CD4-positive, alpha-beta T cell (primary cell): ENCODE results near the gene RASSF6. TPM values are rescaled to one million over a fixed set of nuclear protein-coding genes. Genes with fewer than 3 reads are reported as not detected.

Experiments
- ATAC-seq: fragments of 200-7000 bp; cut with Tn5 transposase; one replicate; pipeline ENCODE4 v1.10.0; 2022; ENCODE audit warnings: mild to moderate bottlenecking; ENCODE audit not compliant: poor library complexity
- CTCF ChIA-PET: fragments of 350-600 bp; sonication (Branson Sonifier 250); formaldehyde crosslinking; loops from one replicate; lab custom pipeline; 2021; ENCODE audit warnings: antibody characterized with exemption, inconsistent platforms; lab: Charles Lee
- POLR2A ChIA-PET: fragments of 350-600 bp; sonication (Branson Sonifier 250); formaldehyde crosslinking; loops from one replicate; lab custom pipeline; 2021; ENCODE audit warnings: antibody characterized with exemption, inconsistent platforms; lab: Charles Lee
- DNase-seq, 14 experiments: peaks; one replicate each; pipeline ENCODE4 v3.0.0-alpha.2; 2013 to 2020; ENCODE audit warnings: mixed read lengths in 2 of 14
- H3K27ac ChIP-seq, 2 donors: one replicate each; pipeline versions ENCODE4 v1.5.1 to v1.7.0; 2013; ENCODE audit warnings: low read length in 2 of 2, low read depth in 1 of 2, mild to moderate bottlenecking in 1 of 2
- H3K27me3 ChIP-seq, 2 experiments: 1 replicate in 1 of 2; 2 replicates in 1 of 2; pipeline versions ENCODE4 v1.6.1 to v1.7.0; 2013; ENCODE audit warnings: low read length in 2 of 2, control low read depth in 1 of 2, mild to moderate bottlenecking in 1 of 2, moderate library complexity in 1 of 2; ENCODE audit not compliant: insufficient read depth in 2 of 2, control insufficient read depth in 1 of 2
- H3K36me3 ChIP-seq: one replicate; pipeline ENCODE4 v1.6.1; 2013; ENCODE audit warnings: low read length, control low read depth; ENCODE audit not compliant: insufficient read depth
- H3K4me1 ChIP-seq: one replicate; pipeline ENCODE4 v1.6.1; 2013; ENCODE audit warnings: low read length, control low read depth; ENCODE audit not compliant: insufficient read depth
- H3K4me3 ChIP-seq: one replicate; pipeline ENCODE4 v1.5.1; 2013; ENCODE audit warnings: mild to moderate bottlenecking, low read length, moderate library complexity
- H3K9me3 ChIP-seq, 2 experiments: 1 replicate in 1 of 2; 2 replicates in 1 of 2; pipeline versions ENCODE4 v1.6.1 to v1.7.0; 2013; ENCODE audit warnings: low read length in 2 of 2, mild to moderate bottlenecking in 2 of 2, control low read depth in 1 of 2, moderate library complexity in 1 of 2; ENCODE audit not compliant: control insufficient read depth in 1 of 2, insufficient read depth in 1 of 2
- H3K27ac Mint-ChIP-seq: one replicate; pipeline ENCODE4 v1.8.0; 2020; ENCODE audit warnings: mixed read lengths
- H3K27me3 Mint-ChIP-seq: one replicate; pipeline ENCODE4 v1.8.0; 2021; ENCODE audit warnings: mixed read lengths
- H3K36me3 Mint-ChIP-seq: one replicate; pipeline ENCODE4 v1.8.0; 2021; ENCODE audit warnings: low read depth, mixed read lengths
- H3K4me1 Mint-ChIP-seq: one replicate; pipeline ENCODE4 v1.8.0; 2021; ENCODE audit warnings: low read depth, mixed read lengths
- H3K4me3 Mint-ChIP-seq: one replicate; pipeline ENCODE4 v1.8.0; 2020; ENCODE audit warnings: mild to moderate bottlenecking, mixed read lengths
- H3K9me3 Mint-ChIP-seq: one replicate; pipeline ENCODE4 v1.8.0; 2020; ENCODE audit warnings: mixed read lengths
- intact Hi-C, 2 experiments: fragments of 100-400 bp; cut with DNase I in 1 of 2; cut with micrococcal nuclease in 1 of 2; formaldehyde crosslinking; loops; one replicate each; pipeline versions ENCODE4 v1.15.1 to v1.9.0; 2023 to 2025; cut with DNase I, micrococcal nuclease
- total RNA-seq, 174 experiments: library from RNA in 2 of 174; stranded (reverse) in 2 of 174; gene quantifications; one replicate each; pipeline ENCODE4 v1.2.3 and lab custom pipeline; 2021 to 2026
- TF ChIP-seq, protein P1 (sequence below): fragments of 200-600 bp; IDR thresholded peaks from one replicate; pipeline ENCODE4 v1.8.0; 2022; ENCODE audit warnings: antibody characterized with exemption, mild to moderate bottlenecking

RASSF6 gene
- total RNA-seq, 2 experiments from 2014 or later = 0.25 to 0.28 TPM

DNA sequence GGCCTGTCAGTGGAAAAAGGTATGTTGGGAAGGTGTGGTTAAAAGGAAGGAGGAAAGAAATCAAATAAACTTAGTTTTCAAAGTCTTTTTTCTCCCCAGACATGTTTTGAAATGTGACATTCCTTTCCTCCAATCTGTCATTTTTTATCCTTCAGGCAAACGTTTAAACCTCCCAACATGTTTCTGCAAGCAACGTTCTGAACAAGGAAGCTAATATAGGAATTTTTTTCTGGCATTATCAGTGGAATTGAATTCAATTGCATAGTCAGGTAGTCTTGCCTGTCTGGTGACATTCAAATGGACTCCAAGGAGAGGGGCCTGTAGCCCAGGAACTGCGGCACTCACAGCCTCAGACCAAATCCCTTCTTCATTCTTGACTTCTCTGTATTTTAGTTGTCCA is 30.0 kb upstream of the RASSF6 start:
- no peak overlapping the region for H3K27ac ChIP-seq
- no peaks in the 10 kb centered on the region for H3K9me3 ChIP-seq
- POLR2A ChIA-PET = no interaction called here
- no peaks in the 10 kb centered on the region for H3K36me3 Mint-ChIP-seq
- intact Hi-C loops = loop anchor here (5.0 to 10.0 kb wide), 5 partner anchors 58 to 1355 kb away; no protein-coding TSS in a partner anchor
- no peak overlapping the region for H3K4me3 Mint-ChIP-seq
- DNase-seq (no peak), ATAC-seq (no peak)
- CTCF ChIA-PET = no interaction called here
- no peak overlapping the region for H3K27ac Mint-ChIP-seq
- no peaks in the 10 kb centered on the region for H3K4me1 Mint-ChIP-seq
- H3K4me3 ChIP-seq = no peak overlapping the region
- peaks cover 11% of the 10 kb centered on the region for H3K27me3 Mint-ChIP-seq
- H3K36me3 ChIP-seq = no peaks in the 10 kb centered on the region
- TF ChIP-seq, protein P1, sequence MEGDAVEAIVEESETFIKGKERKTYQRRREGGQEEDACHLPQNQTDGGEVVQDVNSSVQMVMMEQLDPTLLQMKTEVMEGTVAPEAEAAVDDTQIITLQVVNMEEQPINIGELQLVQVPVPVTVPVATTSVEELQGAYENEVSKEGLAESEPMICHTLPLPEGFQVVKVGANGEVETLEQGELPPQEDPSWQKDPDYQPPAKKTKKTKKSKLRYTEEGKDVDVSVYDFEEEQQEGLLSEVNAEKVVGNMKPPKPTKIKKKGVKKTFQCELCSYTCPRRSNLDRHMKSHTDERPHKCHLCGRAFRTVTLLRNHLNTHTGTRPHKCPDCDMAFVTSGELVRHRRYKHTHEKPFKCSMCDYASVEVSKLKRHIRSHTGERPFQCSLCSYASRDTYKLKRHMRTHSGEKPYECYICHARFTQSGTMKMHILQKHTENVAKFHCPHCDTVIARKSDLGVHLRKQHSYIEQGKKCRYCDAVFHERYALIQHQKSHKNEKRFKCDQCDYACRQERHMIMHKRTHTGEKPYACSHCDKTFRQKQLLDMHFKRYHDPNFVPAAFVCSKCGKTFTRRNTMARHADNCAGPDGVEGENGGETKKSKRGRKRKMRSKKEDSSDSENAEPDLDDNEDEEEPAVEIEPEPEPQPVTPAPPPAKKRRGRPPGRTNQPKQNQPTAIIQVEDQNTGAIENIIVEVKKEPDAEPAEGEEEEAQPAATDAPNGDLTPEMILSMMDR = no peak
- no peaks in the 10 kb centered on the region for H3K4me1 ChIP-seq
- H3K27me3 ChIP-seq = no peaks in the 10 kb centered on the region
- H3K9me3 Mint-ChIP-seq = no peaks in the 10 kb centered on the region

GRCh38 chr4:73648478-73648877 is 28.2 kb upstream of the RASSF6 start:
- Histone ChIP-seq H3K9me3 (no peaks in the 10 kb centered on the region), H3K27ac (no peak overlapping the region), H3K4me1 (no peaks in the 10 kb centered on the region), H3K4me3 (no peak overlapping the region), H3K36me3 (no peaks in the 10 kb centered on the region), H3K27me3 (no peaks in the 10 kb centered on the region)
- Mint-ChIP-seq H3K27ac (no peak overlapping the region), H3K9me3 (no peaks in the 10 kb centered on the region), H3K4me1 (no peaks in the 10 kb centered on the region), H3K36me3 (no peaks in the 10 kb centered on the region), H3K27me3 (peaks cover 19% of the 10 kb centered on the region), H3K4me3 (no peak overlapping the region)
- intact Hi-C loops = no loop called here
- TF ChIP-seq, protein P1 = no peak
- ChIA-PET CTCF (no interaction called here), POLR2A (no interaction called here)
- DNase-seq = no peak
- ATAC-seq = no peak

DNA sequence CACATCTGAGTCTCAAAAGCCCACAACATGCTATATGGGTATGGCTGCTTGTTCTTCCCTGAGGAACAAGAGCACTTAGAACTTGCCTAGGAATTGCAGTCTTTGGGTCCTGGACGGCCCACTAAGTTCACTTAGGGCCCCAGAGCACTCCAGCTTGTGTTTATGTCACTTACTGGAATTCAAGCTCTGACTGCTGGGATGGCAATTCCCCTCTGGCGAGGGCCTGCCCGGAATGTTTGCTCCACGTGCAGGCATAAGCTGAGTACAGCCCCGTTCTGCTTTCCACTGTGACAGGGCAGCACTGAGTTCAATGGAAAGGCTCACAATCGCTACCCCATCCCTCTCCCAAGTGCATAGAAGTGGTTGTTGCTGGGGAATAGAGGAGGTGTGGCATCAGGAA is 25.9 kb upstream of the RASSF6 start:
- no peaks in the 10 kb centered on the region for H3K4me1 ChIP-seq
- Mint-ChIP-seq H3K27me3 (peaks cover 13% of the 10 kb centered on the region), H3K36me3 (no peaks in the 10 kb centered on the region), H3K27ac (no peak overlapping the region), H3K4me1 (no peaks in the 10 kb centered on the region), H3K4me3 (no peak overlapping the region), H3K9me3 (peaks cover 3% of the 10 kb centered on the region)
- no peaks in the 10 kb centered on the region for H3K9me3 ChIP-seq
- DNase-seq = no peak
- TF ChIP-seq, protein P1 = no peak
- no peaks in the 10 kb centered on the region for H3K36me3 ChIP-seq
- CTCF ChIA-PET = no interaction called here
- ATAC-seq = no peak
- H3K27me3 ChIP-seq = no peaks in the 10 kb centered on the region
- H3K4me3 ChIP-seq = no peak overlapping the region
- H3K27ac ChIP-seq = no peak overlapping the region
- POLR2A ChIA-PET = no interaction called here
- intact Hi-C loops = no loop called here
